ENCODE measurements around the gene LRRC3C.

LRRC3C gene

DNA sequence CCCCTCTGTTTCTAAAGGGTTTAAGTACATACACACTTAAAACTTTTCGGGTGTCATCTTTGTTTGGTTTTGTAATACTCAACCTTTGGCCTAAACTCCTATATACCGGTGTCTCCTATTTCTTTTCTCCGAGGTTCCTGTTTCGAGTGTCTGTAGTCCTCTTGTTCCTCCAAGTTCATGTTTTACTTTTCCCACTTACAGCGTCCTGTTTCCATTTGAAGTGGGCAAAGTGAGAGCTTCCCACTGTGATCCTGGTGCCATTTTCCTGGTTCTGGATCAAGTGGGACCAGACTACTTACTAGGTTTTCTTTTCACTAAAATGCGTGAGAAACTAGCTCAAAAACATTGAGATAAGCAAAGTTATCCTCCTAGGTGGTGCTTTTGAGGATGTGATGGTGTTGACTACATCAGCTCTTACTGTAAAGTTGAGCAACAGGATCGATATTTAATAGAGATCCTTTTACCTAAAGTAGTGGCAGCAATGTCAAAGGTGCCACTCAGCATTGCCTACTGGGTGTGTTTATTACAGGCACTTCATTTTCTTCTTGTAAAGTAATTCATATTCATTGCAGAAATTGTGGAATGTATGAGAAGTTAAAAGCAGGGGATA, 54.3 kb downstream of the LRRC3C start:
- Histone ChIP-seq H3K9me3 (ENCODE audit: insufficient read depth, low read depth, low read length) (no peaks in the 10 kb centered on the region), H3K9ac (ENCODE audit: low read depth, low read length, poor library complexity, severe bottlenecking) (peak overlapping the region; percentile 91), H3K4me1 (ENCODE audit: insufficient read depth, low read length, poor library complexity, severe bottlenecking) (peaks cover 20% of the 10 kb centered on the region), H3K36me3 (ENCODE audit: insufficient read depth, low read length) (peaks cover 28% of the 10 kb centered on the region), H4K20me1 (ENCODE audit: insufficient read depth, low read length, poor library complexity, severe bottlenecking) (peaks cover 21% of the 10 kb centered on the region), H3K4me2 (ENCODE audit: low read depth, low read length, poor library complexity, severe bottlenecking) (peak overlapping the region; percentile 93), H3F3A (ENCODE audit: low read depth) (no peaks in the 10 kb centered on the region), H3K79me2 (ENCODE audit: insufficient read depth, low read length) (peaks cover 36% of the 10 kb centered on the region), H3K27me3 (ENCODE audit: insufficient read depth, low read length, poor library complexity, severe bottlenecking) (no peaks in the 10 kb centered on the region), H3K9me2 (replicated peaks; ENCODE audit: low read depth, low read length) (no peaks in the 10 kb centered on the region), H3K4me3 (ENCODE audit: low read length, poor library complexity, severe bottlenecking) (peak overlapping the region; percentile 93), H2AFZ (ENCODE audit: low read length) (no peak overlapping the region)
- TF ChIP-seq, protein P1, sequence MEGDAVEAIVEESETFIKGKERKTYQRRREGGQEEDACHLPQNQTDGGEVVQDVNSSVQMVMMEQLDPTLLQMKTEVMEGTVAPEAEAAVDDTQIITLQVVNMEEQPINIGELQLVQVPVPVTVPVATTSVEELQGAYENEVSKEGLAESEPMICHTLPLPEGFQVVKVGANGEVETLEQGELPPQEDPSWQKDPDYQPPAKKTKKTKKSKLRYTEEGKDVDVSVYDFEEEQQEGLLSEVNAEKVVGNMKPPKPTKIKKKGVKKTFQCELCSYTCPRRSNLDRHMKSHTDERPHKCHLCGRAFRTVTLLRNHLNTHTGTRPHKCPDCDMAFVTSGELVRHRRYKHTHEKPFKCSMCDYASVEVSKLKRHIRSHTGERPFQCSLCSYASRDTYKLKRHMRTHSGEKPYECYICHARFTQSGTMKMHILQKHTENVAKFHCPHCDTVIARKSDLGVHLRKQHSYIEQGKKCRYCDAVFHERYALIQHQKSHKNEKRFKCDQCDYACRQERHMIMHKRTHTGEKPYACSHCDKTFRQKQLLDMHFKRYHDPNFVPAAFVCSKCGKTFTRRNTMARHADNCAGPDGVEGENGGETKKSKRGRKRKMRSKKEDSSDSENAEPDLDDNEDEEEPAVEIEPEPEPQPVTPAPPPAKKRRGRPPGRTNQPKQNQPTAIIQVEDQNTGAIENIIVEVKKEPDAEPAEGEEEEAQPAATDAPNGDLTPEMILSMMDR (conservative IDR thresholded peaks at IDR 0.05; ENCODE audit: low read length): no peak
- no peak for TF ChIP-seq EZH2phosphoT487 (IDR thresholded peaks at IDR 0.05; ENCODE audit: borderline replicate concordance)

DNA sequence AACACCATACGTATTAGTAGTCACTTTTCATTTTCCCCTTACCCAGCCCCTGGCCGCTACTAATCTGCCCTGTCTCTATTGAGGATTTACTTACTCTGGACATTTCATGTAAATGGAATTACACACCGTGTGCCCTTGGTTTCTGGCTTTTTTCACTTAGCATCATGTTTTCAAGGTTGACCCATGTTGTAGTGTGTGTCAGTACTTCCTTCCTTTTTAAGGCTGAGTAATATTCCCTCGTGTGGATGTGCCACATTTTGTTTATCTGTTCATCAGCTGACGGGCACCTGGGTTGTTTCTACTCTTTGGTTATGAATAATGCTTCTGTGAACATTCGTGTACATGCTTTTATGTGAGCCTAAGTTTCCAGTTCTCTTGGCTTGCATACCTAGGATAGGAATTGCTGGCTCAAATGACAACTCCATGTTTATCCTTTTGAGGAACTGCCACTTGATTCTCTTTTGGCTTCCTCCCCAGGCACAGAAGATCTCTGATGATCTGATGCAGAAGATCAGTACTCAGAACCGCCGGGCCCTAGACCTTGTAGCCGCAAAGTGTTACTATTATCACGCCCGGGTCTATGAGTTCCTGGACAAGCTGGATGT, 60.8 kb downstream of the LRRC3C start:
- H2AFZ ChIP-seq (ENCODE audit: low read length): no peak overlapping the region
- H3K36me3 ChIP-seq (ENCODE audit: insufficient read depth, low read length): peaks cover 92% of the 10 kb centered on the region
- H3K9me2 ChIP-seq (replicated peaks; ENCODE audit: low read depth, low read length): no peaks in the 10 kb centered on the region
- no peaks in the 10 kb centered on the region for H3K9me3 ChIP-seq (ENCODE audit: insufficient read depth, low read depth, low read length)
- no peak overlapping the region for H3K4me3 ChIP-seq (ENCODE audit: low read length, poor library complexity, severe bottlenecking)
- H3K27me3 ChIP-seq (ENCODE audit: insufficient read depth, low read length, poor library complexity, severe bottlenecking): no peaks in the 10 kb centered on the region
- no peak for TF ChIP-seq EZH2phosphoT487 (IDR thresholded peaks at IDR 0.05; ENCODE audit: borderline replicate concordance)
- TF ChIP-seq, protein P1 (conservative IDR thresholded peaks at IDR 0.05; ENCODE audit: low read length): no peak
- H4K20me1 ChIP-seq (ENCODE audit: insufficient read depth, low read length, poor library complexity, severe bottlenecking): no peaks in the 10 kb centered on the region
- no peak overlapping the region for H3K9ac ChIP-seq (ENCODE audit: low read depth, low read length, poor library complexity, severe bottlenecking)
- no peak overlapping the region for H3K4me2 ChIP-seq (ENCODE audit: low read depth, low read length, poor library complexity, severe bottlenecking)
- H3K4me1 ChIP-seq (ENCODE audit: insufficient read depth, low read length, poor library complexity, severe bottlenecking): no peaks in the 10 kb centered on the region
- H3K79me2 ChIP-seq (ENCODE audit: insufficient read depth, low read length): peaks cover 10% of the 10 kb centered on the region
- no peaks in the 10 kb centered on the region for H3F3A ChIP-seq (ENCODE audit: low read depth)

DNA sequence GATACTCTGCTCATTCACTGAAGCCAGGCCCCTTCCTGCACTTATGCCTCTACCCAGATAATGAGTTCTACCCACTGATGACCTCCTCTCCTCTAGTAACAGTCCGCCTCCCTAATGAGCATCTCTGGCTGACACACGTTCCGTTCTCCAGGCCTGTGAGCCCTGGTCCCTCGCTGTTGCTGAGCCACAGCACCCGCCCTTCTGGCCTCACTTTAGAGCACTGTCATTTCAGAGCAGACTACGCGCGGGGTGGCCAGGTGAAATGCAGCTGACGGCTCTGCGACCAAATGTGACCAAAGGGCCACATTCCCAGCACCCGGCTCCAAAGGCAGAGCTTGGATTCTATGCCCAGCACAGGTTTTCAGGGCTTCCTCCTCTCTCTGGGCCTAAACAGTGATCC, 66.9 kb downstream of the LRRC3C start:
- no peak for TF ChIP-seq EZH2phosphoT487 (IDR thresholded peaks at IDR 0.05; ENCODE audit: borderline replicate concordance)
- TF ChIP-seq, protein P1 (conservative IDR thresholded peaks at IDR 0.05; ENCODE audit: low read length): no peak
- Histone ChIP-seq H3K9me2 (replicated peaks; ENCODE audit: low read depth, low read length) (no peaks in the 10 kb centered on the region), H3K4me1 (ENCODE audit: insufficient read depth, low read length, poor library complexity, severe bottlenecking) (no peaks in the 10 kb centered on the region), H3K4me2 (ENCODE audit: low read depth, low read length, poor library complexity, severe bottlenecking) (no peak overlapping the region), H2AFZ (ENCODE audit: low read length) (no peak overlapping the region), H3K79me2 (ENCODE audit: insufficient read depth, low read length) (no peaks in the 10 kb centered on the region), H3K9me3 (ENCODE audit: insufficient read depth, low read depth, low read length) (no peaks in the 10 kb centered on the region), H3K27me3 (ENCODE audit: insufficient read depth, low read length, poor library complexity, severe bottlenecking) (no peaks in the 10 kb centered on the region), H3F3A (ENCODE audit: low read depth) (no peaks in the 10 kb centered on the region), H3K36me3 (ENCODE audit: insufficient read depth, low read length) (peaks cover 85% of the 10 kb centered on the region; the same call in 1 of the 2 replicates), H4K20me1 (ENCODE audit: insufficient read depth, low read length, poor library complexity, severe bottlenecking) (no peaks in the 10 kb centered on the region), H3K9ac (ENCODE audit: low read depth, low read length, poor library complexity, severe bottlenecking) (no peak overlapping the region), H3K4me3 (ENCODE audit: low read length, poor library complexity, severe bottlenecking) (no peak overlapping the region)

Data from Loucy (cell line).